SU-DHL-6 (cell line): ENCODE data around the gene ADSL.

Source experiments
- H2AFZ ChIP-seq: fragments of 200-600 bp; sonication (generic); 2 replicates; pipeline ENCODE4 v1.6.1; 2014; ENCODE audit warnings: low read depth, mild to moderate bottlenecking, moderate library complexity, mixed read lengths, antibody characterized with exemption, low read length; ENCODE audit not compliant: severe bottlenecking
- H3F3A ChIP-seq: fragments of 200-600 bp; shearing (Covaris generic); 2 replicates; pipeline ENCODE4 v1.6.0; 2016; ENCODE audit warnings: antibody characterized with exemption, mild to moderate bottlenecking; ENCODE audit not compliant: insufficient read depth
- H3K27ac ChIP-seq: fragments of 200-600 bp; sonication (generic); 2 replicates; pipeline ENCODE4 v1.5.1; 2016; ENCODE audit warnings: low read depth, mild to moderate bottlenecking, low read length, moderate library complexity, mixed read lengths
- H3K27me3 ChIP-seq: fragments of 200-600 bp; sonication (generic), shearing (Covaris generic); 2 replicates; pipeline ENCODE4 v1.6.0; 2014; ENCODE audit warnings: mild to moderate bottlenecking, low read length
- H3K36me3 ChIP-seq: fragments of 200-600 bp; sonication (generic); 2 replicates; pipeline ENCODE4 v1.6.1; 2014; ENCODE audit warnings: mild to moderate bottlenecking, low read length, mixed read lengths
- H3K4me2 ChIP-seq: fragments of 300-600, 200-600 bp; shearing (Covaris generic), sonication (generic); 2 replicates; pipeline ENCODE4 v1.6.0; 2014; ENCODE audit warnings: low read length, low read depth, mild to moderate bottlenecking; ENCODE audit not compliant: poor library complexity, severe bottlenecking
- H3K4me3 ChIP-seq: fragments of 200-600 bp; sonication (generic); 2 replicates; pipeline ENCODE4 v1.5.1; 2014; ENCODE audit warnings: antibody characterized with exemption, low read length, mild to moderate bottlenecking, mixed read lengths; ENCODE audit not compliant: insufficient read depth, poor library complexity, severe bottlenecking
- H3K79me2 ChIP-seq: fragments of 200-600 bp; sonication (generic); 2 replicates; pipeline ENCODE4 v1.6.1; 2014; ENCODE audit warnings: mild to moderate bottlenecking, low read length, moderate library complexity; ENCODE audit not compliant: insufficient read depth
- H3K9ac ChIP-seq: fragments of 200-600 bp; sonication (generic); 2 replicates; pipeline ENCODE4 v1.7.0; 2014; ENCODE audit warnings: mild to moderate bottlenecking, low read length
- H3K9me2 ChIP-seq: fragments of 200-600 bp; sonication (generic); replicated peaks from 2 replicates; pipeline ENCODE4 v1.6.1; 2014; ENCODE audit warnings: low read length; ENCODE audit not compliant: insufficient read depth
- H3K9me3 ChIP-seq: fragments of 200-600 bp; sonication (generic); 2 replicates; pipeline ENCODE4 v1.6.1; 2014; ENCODE audit warnings: low read length, mixed read lengths; ENCODE audit not compliant: insufficient read depth
- H4K20me1 ChIP-seq: fragments of 200-600 bp; sonication (generic); 2 replicates; pipeline ENCODE4 v1.6.1; 2014; ENCODE audit warnings: low read depth, mild to moderate bottlenecking, antibody characterized with exemption, low read length, moderate library complexity, mixed read lengths
- EZH2phosphoT487 ChIP-seq: fragments of 200-600 bp; sonication (generic), shearing (Covaris generic); conservative IDR thresholded peaks from 2 replicates; pipeline ENCODE4 v1.6.1; 2018; ENCODE audit warnings: mild to moderate bottlenecking, antibody characterized with exemption, low read length, moderate library complexity, mixed read lengths
- TF ChIP-seq, protein P1 (sequence below): fragments of 200-600 bp; sonication (generic); IDR thresholded peaks from one replicate; pipeline ENCODE4 v1.5.1; 2017; ENCODE audit warnings: antibody characterized with exemption, mild to moderate bottlenecking, low read length, moderate library complexity; ENCODE audit not compliant: insufficient read depth, poor library complexity, severe bottlenecking

The ADSL gene

GRCh38 chr22:40412441-40412840 lies 66.1 kb downstream of the ADSL start:
- no peaks in the 10 kb centered on the region for H4K20me1 ChIP-seq
- H3K36me3 ChIP-seq, result no peaks in the 10 kb centered on the region
- H3K4me2 ChIP-seq, result peak overlapping the region; percentile 1
- no peaks in the 10 kb centered on the region for H3K9me2 ChIP-seq
- H3K27ac ChIP-seq, result peak overlapping the region; percentile 95
- H3K4me3 ChIP-seq, result no peak overlapping the region
- no peaks in the 10 kb centered on the region for H3K79me2 ChIP-seq
- no peaks in the 10 kb centered on the region for H3K9me3 ChIP-seq
- no peak overlapping the region for H3K9ac ChIP-seq
- no peaks in the 10 kb centered on the region for H3K27me3 ChIP-seq
- peaks cover 83% of the 10 kb centered on the region for H3F3A ChIP-seq
- H2AFZ ChIP-seq, result no peak overlapping the region
- TF ChIP-seq, protein P1, sequence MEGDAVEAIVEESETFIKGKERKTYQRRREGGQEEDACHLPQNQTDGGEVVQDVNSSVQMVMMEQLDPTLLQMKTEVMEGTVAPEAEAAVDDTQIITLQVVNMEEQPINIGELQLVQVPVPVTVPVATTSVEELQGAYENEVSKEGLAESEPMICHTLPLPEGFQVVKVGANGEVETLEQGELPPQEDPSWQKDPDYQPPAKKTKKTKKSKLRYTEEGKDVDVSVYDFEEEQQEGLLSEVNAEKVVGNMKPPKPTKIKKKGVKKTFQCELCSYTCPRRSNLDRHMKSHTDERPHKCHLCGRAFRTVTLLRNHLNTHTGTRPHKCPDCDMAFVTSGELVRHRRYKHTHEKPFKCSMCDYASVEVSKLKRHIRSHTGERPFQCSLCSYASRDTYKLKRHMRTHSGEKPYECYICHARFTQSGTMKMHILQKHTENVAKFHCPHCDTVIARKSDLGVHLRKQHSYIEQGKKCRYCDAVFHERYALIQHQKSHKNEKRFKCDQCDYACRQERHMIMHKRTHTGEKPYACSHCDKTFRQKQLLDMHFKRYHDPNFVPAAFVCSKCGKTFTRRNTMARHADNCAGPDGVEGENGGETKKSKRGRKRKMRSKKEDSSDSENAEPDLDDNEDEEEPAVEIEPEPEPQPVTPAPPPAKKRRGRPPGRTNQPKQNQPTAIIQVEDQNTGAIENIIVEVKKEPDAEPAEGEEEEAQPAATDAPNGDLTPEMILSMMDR, result no peak
- no peak for TF ChIP-seq EZH2phosphoT487

GRCh38 chr22:40413873-40414272 lies 67.6 kb downstream of the ADSL start:
- H3K9ac ChIP-seq, result peak overlapping the region; percentile 58
- H3K27me3 ChIP-seq, result no peaks in the 10 kb centered on the region
- H3F3A ChIP-seq, result peaks cover 82% of the 10 kb centered on the region
- H3K79me2 ChIP-seq, result no peaks in the 10 kb centered on the region; the same call in 1 of the 2 replicates
- no peaks in the 10 kb centered on the region for H3K9me3 ChIP-seq
- H3K4me2 ChIP-seq, result peak overlapping the region; percentile 61
- H3K27ac ChIP-seq, result peak overlapping the region; percentile 95
- H3K9me2 ChIP-seq, result no peaks in the 10 kb centered on the region
- H2AFZ ChIP-seq, result no peak overlapping the region
- TF ChIP-seq, protein P1, result no peak
- no peak for TF ChIP-seq EZH2phosphoT487
- no peaks in the 10 kb centered on the region for H3K36me3 ChIP-seq
- no peaks in the 10 kb centered on the region for H4K20me1 ChIP-seq
- H3K4me3 ChIP-seq, result peak overlapping the region; percentile 25

DNA sequence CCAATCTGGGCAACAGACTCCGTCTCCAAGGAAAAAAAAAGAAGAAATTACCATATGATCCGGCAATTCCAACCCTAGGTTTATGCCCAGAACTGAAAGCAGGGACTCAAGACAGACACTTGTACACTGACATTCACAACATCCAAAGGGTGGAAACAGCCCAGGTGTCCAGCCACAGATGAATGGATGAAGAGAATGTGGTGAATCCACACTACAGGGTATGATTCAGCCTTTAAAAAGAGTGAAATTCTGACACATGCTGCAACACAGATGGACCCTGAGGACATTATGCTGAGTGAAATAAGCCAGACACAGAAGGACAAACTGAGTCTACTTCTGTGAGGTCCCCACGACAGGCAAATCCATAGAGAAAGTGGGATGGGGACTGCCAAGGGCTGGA lies 68.0 kb downstream of the ADSL start:
- no peak for TF ChIP-seq EZH2phosphoT487
- Histone ChIP-seq H2AFZ (no peak overlapping the region), H3K27ac (peak overlapping the region; percentile 95)

DNA sequence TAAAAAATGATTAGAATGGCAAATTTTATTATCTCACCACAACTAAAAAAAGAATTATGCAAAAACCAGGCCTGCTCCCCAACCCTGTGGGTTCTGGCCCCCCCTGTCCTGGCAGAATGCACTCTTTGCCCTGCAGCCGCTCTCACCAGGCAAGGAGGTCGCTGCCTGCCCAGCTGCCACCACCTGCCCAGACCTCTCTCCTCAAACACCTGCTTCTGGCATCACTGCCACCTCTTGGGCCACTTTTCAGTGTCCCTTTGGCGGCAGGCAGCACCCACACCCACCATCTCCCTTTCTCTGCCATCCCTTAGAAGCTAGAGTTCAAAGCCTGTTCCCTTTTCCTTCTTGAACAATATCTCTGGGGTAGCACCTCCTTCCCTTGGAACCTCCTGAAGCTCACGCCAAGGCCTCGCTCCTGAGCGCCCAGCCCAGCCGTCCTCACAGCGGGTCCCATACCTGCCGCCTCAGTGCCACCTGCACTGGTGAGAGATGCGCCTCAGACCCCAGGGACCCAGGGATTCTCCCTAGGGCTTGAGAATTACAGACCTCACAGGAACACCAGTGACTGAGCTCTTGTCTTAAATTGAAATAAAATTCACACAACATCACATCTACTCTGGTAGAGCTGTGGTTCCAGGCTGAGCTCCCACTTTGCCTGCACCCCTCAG lies 68.7 kb downstream of the ADSL start:
- H3K4me3 ChIP-seq, result no peak overlapping the region

More for the DNA sequence above, 68.0 kb downstream of the ADSL start:
- Histone ChIP-seq H3K79me2 (no peaks in the 10 kb centered on the region; the same call in 1 of the 2 replicates), H3K9me2 (no peaks in the 10 kb centered on the region), H4K20me1 (no peaks in the 10 kb centered on the region), H3K4me2 (peak overlapping the region; percentile 61), H3K36me3 (no peaks in the 10 kb centered on the region), H3K4me3 (peak overlapping the region; percentile 25), H3F3A (peaks cover 86% of the 10 kb centered on the region), H3K9me3 (no peaks in the 10 kb centered on the region), H3K27me3 (no peaks in the 10 kb centered on the region), H3K9ac (peak overlapping the region; percentile 58)

More for the DNA sequence above, 68.7 kb downstream of the ADSL start:
- no peaks in the 10 kb centered on the region; the same call in 1 of the 2 replicates for H3K79me2 ChIP-seq
- no peak overlapping the region for H2AFZ ChIP-seq
- peaks cover 85% of the 10 kb centered on the region for H3F3A ChIP-seq
- H4K20me1 ChIP-seq, result no peaks in the 10 kb centered on the region
- H3K36me3 ChIP-seq, result no peaks in the 10 kb centered on the region
- peak overlapping the region; percentile 61 for H3K4me2 ChIP-seq
- peak overlapping the region; percentile 58 for H3K9ac ChIP-seq
- H3K9me2 ChIP-seq, result no peaks in the 10 kb centered on the region
- peak overlapping the region; percentile 95 for H3K27ac ChIP-seq
- TF ChIP-seq EZH2phosphoT487, result no peak
- TF ChIP-seq, protein P1, result no peak
- no peaks in the 10 kb centered on the region for H3K27me3 ChIP-seq
- H3K9me3 ChIP-seq, result no peaks in the 10 kb centered on the region
